Stimulated activated CD8-positive, alpha-beta memory T cell treated with anti-CD3 and anti-CD28 coated beads, Interleukin-15, amount 100 ng/mL, for 1 hour (primary cell): ENCODE results near the gene PPP1R9A.

ENCODE experiments used
- DNase-seq: peaks from one replicate; pipeline ENCODE4 v3.0.0-alpha.2; 2020; ENCODE audit warnings: low read depth

The PPP1R9A gene

GRCh38 chr7:95205665-95206225, 298.4 kb downstream of the PPP1R9A start:
- no peak for DNase-seq

GRCh38 chr7:95209276-95209675, 301.9 kb downstream of the PPP1R9A start:
- DNase-seq: no peak

- no peak for DNase-seq
Measured at GRCh38 chr7:95209788-95210187, 302.4 kb downstream of the PPP1R9A start.

- DNase-seq: no peak
Measured at GRCh38 chr7:95213148-95213547, 305.8 kb downstream of the PPP1R9A start.

GRCh38 chr7:95213809-95214492, 306.6 kb downstream of the PPP1R9A start:
- DNase-seq: no peak

GRCh38 chr7:95219721-95220120, 312.3 kb downstream of the PPP1R9A start:
- DNase-seq: no peak

- DNase-seq: no peak
Measured at GRCh38 chr7:95220328-95220727, 312.9 kb downstream of the PPP1R9A start.

- DNase-seq: no peak
Measured at GRCh38 chr7:95225301-95225700, 317.9 kb downstream of the PPP1R9A start.

- no peak for DNase-seq
Measured at GRCh38 chr7:95229301-95229700, 321.9 kb downstream of the PPP1R9A start.

GRCh38 chr7:95238252-95238943, 331.0 kb downstream of the PPP1R9A start:
- DNase-seq: no peak

GRCh38 chr7:95240921-95241320, 333.5 kb downstream of the PPP1R9A start:
- DNase-seq: no peak

GRCh38 chr7:95242266-95242665, 334.9 kb downstream of the PPP1R9A start:
- DNase-seq: no peak

- no peak for DNase-seq
Measured at GRCh38 chr7:95244616-95245015, 337.2 kb downstream of the PPP1R9A start.

- no peak for DNase-seq
Measured at GRCh38 chr7:95245828-95246500, 338.6 kb downstream of the PPP1R9A start.

GRCh38 chr7:95246831-95247370, 339.5 kb downstream of the PPP1R9A start:
- DNase-seq: no peak

GRCh38 chr7:95250571-95250970, 343.2 kb downstream of the PPP1R9A start:
- DNase-seq: no peak

- no peak for DNase-seq
Measured at GRCh38 chr7:95251966-95252365, 344.6 kb downstream of the PPP1R9A start.

GRCh38 chr7:95253986-95254385, 346.6 kb downstream of the PPP1R9A start:
- no peak for DNase-seq

GRCh38 chr7:95255691-95256090, 348.3 kb downstream of the PPP1R9A start:
- no peak for DNase-seq

- DNase-seq: no peak
Measured at GRCh38 chr7:95261895-95262415, 354.6 kb downstream of the PPP1R9A start.

GRCh38 chr7:95262875-95263274, 355.5 kb downstream of the PPP1R9A start:
- no peak for DNase-seq

- DNase-seq: no peak
Measured at GRCh38 chr7:95263785-95264362, 356.5 kb downstream of the PPP1R9A start.
